Measurements from ENCODE around the gene TECTB. TPM values are rescaled to one million over a fixed set of nuclear protein-coding genes. Genes with fewer than 3 reads are reported as not detected.
A peak's percentile ranks its signal among the peaks of the same experiment; 100 is the strongest.

The TECTB gene
- total and polyA plus RNA-seq, 7 donors = not detected

- intact Hi-C loops (cut with DNase I) = no loop called here
- WGBS, 3 donors = 63 to 78% (median 71%) methylated on average over 8 of the region's 8 CpGs
- Histone ChIP-seq H3K27me3 (ENCODE audit: insufficient read depth in 3 of 3, low read length in 2 of 3) (no peaks in the 10 kb centered on the region), H3K9me3 (no peaks in the 10 kb centered on the region), H3K27ac (no peak overlapping the region), H3K4me1 (peaks cover 5% of the 10 kb centered on the region), H3K4me3 (no peak overlapping the region), H3K36me3 (ENCODE audit: insufficient read depth in 1 of 2, low read depth in 1 of 2) (no peaks in the 10 kb centered on the region)
- ATAC-seq = peak in 3 of 4 donors; percentile 17 to 48 (median 36)
- no peak for DNase-seq
- TF ChIP-seq CTCF (IDR thresholded peaks at IDR 0.05) = no peak
Measured at GRCh38 chr10:112286837-112287818, 3.9 kb downstream of the TECTB start.

- H3K4me1 ChIP-seq = peaks cover 5% of the 10 kb centered on the region
- no peak overlapping the region for H3K27ac ChIP-seq
- DNase-seq (no peak), ATAC-seq (peak in 3 of 4 donors; percentile 56 to 80 (median 61))
- H3K36me3 ChIP-seq (ENCODE audit: insufficient read depth in 1 of 2, low read depth in 1 of 2) = no peaks in the 10 kb centered on the region
- intact Hi-C loops (cut with DNase I) = no loop called here
- TF ChIP-seq CTCF (IDR thresholded peaks at IDR 0.05) = no peak
- H3K27me3 ChIP-seq (ENCODE audit: insufficient read depth in 3 of 3, low read length in 2 of 3) = no peaks in the 10 kb centered on the region
- no peak overlapping the region for H3K4me3 ChIP-seq
- no peaks in the 10 kb centered on the region for H3K9me3 ChIP-seq
- WGBS, 3 donors = 40 to 68% (median 54%) methylated on average over 8 of the region's 8 CpGs
Measured at GRCh38 chr10:112287844-112288243, 4.6 kb downstream of the TECTB start.

- TF ChIP-seq CTCF (IDR thresholded peaks at IDR 0.05) = no peak
Measured at GRCh38 chr10:112288486-112288885, 5.3 kb downstream of the TECTB start.

GRCh38 chr10:112289373-112290053 lies 6.3 kb downstream of the TECTB start:
- peak in 3 of 4 donors; percentile 28 to 67 (median 60) for ATAC-seq

More at GRCh38 chr10:112288486-112288885, 5.3 kb downstream of the TECTB start:
- intact Hi-C loops (cut with DNase I) = no loop called here
- Histone ChIP-seq H3K4me1 (peaks cover 5% of the 10 kb centered on the region), H3K36me3 (ENCODE audit: insufficient read depth in 1 of 2, low read depth in 1 of 2) (no peaks in the 10 kb centered on the region), H3K9me3 (no peaks in the 10 kb centered on the region), H3K27me3 (ENCODE audit: insufficient read depth in 3 of 3, low read length in 2 of 3) (no peaks in the 10 kb centered on the region), H3K4me3 (no peak overlapping the region), H3K27ac (no peak overlapping the region)
- ATAC-seq (no peak), DNase-seq (no peak)
- WGBS, 3 donors = 81 to 88% (median 82%) methylated on average over 3 of the region's 3 CpGs

More at GRCh38 chr10:112289373-112290053, 6.3 kb downstream of the TECTB start:
- intact Hi-C loops (cut with DNase I) = no loop called here
- Histone ChIP-seq H3K4me1 (peaks cover 5% of the 10 kb centered on the region), H3K4me3 (no peak overlapping the region), H3K36me3 (ENCODE audit: insufficient read depth in 1 of 2, low read depth in 1 of 2) (no peaks in the 10 kb centered on the region), H3K27me3 (ENCODE audit: insufficient read depth in 3 of 3, low read length in 2 of 3) (no peaks in the 10 kb centered on the region), H3K9me3 (no peaks in the 10 kb centered on the region), H3K27ac (peak overlapping the region; percentile 16)
- TF ChIP-seq CTCF (IDR thresholded peaks at IDR 0.05) = no peak
- WGBS, 3 donors = 50 to 67% (median 52%) methylated on average over 7 of the region's 7 CpGs
- DNase-seq = no peak

Measured in psoas muscle (tissue), 8 donors.